OCI-LY7 (cell line): ENCODE results near the gene TSPAN19. TPM values are rescaled to one million over a fixed set of nuclear protein-coding genes. Genes with fewer than 3 reads are reported as not detected.
A peak's percentile ranks its signal among the peaks of the same experiment; 100 is the strongest.

Source experiments
- BruUV-seq: library from RNA; stranded (reverse); fragments of 400-500 nt; replicated peaks from 2 replicates; lab custom pipeline; 2021; lab: Mats Ljungman, UMichigan
- CTCF ChIA-PET: fragments of 300-600 bp; sonication (Branson Sonifier 250); formaldehyde crosslinking; loops from one replicate; lab custom pipeline; 2022; ENCODE audit warnings: antibody characterized with exemption; ENCODE audit not compliant: unreplicated experiment; lab: Charles Lee
- POLR2A ChIA-PET: fragments of 300-600 bp; sonication (Branson Sonifier 250); formaldehyde crosslinking; loops from one replicate; lab custom pipeline; 2022; ENCODE audit warnings: antibody characterized with exemption; lab: Charles Lee
- DNase-seq: peaks from one replicate; pipeline ENCODE4 v3.0.0-alpha.2; 2015; ENCODE audit warnings: low spot score
- H2AFZ ChIP-seq: fragments of 200-600 bp; sonication (generic), shearing (Covaris generic); 2 replicates; pipeline ENCODE4 v1.6.1; 2014; ENCODE audit warnings: mild to moderate bottlenecking, antibody characterized with exemption, low read length, moderate library complexity
- H3K27ac ChIP-seq: fragments of 200-600 bp; sonication (generic); 2 replicates; pipeline ENCODE4 v1.5.1; 2014; ENCODE audit warnings: mixed run types, low read depth, mild to moderate bottlenecking, moderate library complexity, low read length, inconsistent platforms; ENCODE audit not compliant: poor library complexity, severe bottlenecking
- H3K36me3 ChIP-seq: fragments of 200-600 bp; sonication (generic); 2 replicates; pipeline ENCODE4 v1.6.1; 2014; ENCODE audit warnings: mild to moderate bottlenecking, antibody characterized with exemption, low read length, moderate library complexity, mixed read lengths; ENCODE audit not compliant: insufficient read depth
- H3K4me1 ChIP-seq: fragments of 200-600 bp; sonication (generic); 2 replicates; pipeline ENCODE4 v1.5.1; 2014; ENCODE audit warnings: mild to moderate bottlenecking, low read length; ENCODE audit not compliant: insufficient read depth, poor library complexity, severe bottlenecking
- H3K4me2 ChIP-seq: fragments of 200-600 bp; sonication (generic); 2 replicates; pipeline ENCODE4 v1.6.1; 2014; ENCODE audit warnings: mild to moderate bottlenecking, low read length
- H3K4me3 ChIP-seq: fragments of 200-600 bp; sonication (generic); 2 replicates; pipeline ENCODE4 v1.5.1; 2014; ENCODE audit warnings: mild to moderate bottlenecking, low read depth, low read length; ENCODE audit not compliant: poor library complexity, severe bottlenecking
- H3K79me2 ChIP-seq: fragments of 200-600 bp; sonication (generic); 2 replicates; pipeline ENCODE4 v1.6.1; 2016; ENCODE audit warnings: low read depth, mild to moderate bottlenecking, low read length, moderate library complexity, mixed read lengths; ENCODE audit not compliant: insufficient read depth
- H3K9me2 ChIP-seq: fragments of 200-600 bp; sonication (generic); 2 replicates; pipeline ENCODE4 v1.6.1; 2016; ENCODE audit warnings: mild to moderate bottlenecking, low read length, mixed read lengths; ENCODE audit not compliant: insufficient read depth
- H3K9me3 ChIP-seq: fragments of 200-600 bp; sonication (generic); 2 replicates; pipeline ENCODE4 v1.6.1; 2014; ENCODE audit warnings: mild to moderate bottlenecking, mixed run types, low read length, mixed read lengths
- H4K20me1 ChIP-seq: fragments of 200-600 bp; sonication (generic); 2 replicates; pipeline ENCODE4 v1.6.1; 2014; ENCODE audit warnings: mild to moderate bottlenecking, antibody characterized with exemption, low read length, moderate library complexity, mixed read lengths; ENCODE audit not compliant: insufficient read depth
- EZH2phosphoT487 ChIP-seq: fragments of 200-600 bp; sonication (generic); IDR thresholded peaks from 2 replicates; pipeline ENCODE4 v1.6.1; 2018; ENCODE audit warnings: low read depth, borderline replicate concordance, mild to moderate bottlenecking, mixed run types, antibody characterized with exemption, low read length, moderate library complexity, mixed read lengths
- intact Hi-C: fragments of 100-400 bp; cut with micrococcal nuclease; formaldehyde crosslinking; loops from one replicate; pipeline ENCODE4 v1.10.0; 2022; ENCODE audit not compliant: unreplicated experiment
- total RNA-seq, 2 experiments: library from RNA; depleted of rRNA in 1 of 2; stranded (reverse); fragments of >200 nt in 1 of 2; shearing (Covaris generic) in 1 of 2; gene quantifications; 2 replicates each; pipeline ENCODE4 v1.2.3, GENCODE V29; 2014 to 2022
- TF ChIP-seq, protein P1 (sequence below): fragments of 200-600 bp; sonication (generic); conservative IDR thresholded peaks from 2 replicates; pipeline ENCODE4 v1.5.1; 2014; ENCODE audit warnings: mild to moderate bottlenecking, antibody characterized with exemption, low read length, moderate library complexity, mixed read lengths

The TSPAN19 gene
- total RNA-seq, 2 experiments from 2014 or later, result not detected

DNA sequence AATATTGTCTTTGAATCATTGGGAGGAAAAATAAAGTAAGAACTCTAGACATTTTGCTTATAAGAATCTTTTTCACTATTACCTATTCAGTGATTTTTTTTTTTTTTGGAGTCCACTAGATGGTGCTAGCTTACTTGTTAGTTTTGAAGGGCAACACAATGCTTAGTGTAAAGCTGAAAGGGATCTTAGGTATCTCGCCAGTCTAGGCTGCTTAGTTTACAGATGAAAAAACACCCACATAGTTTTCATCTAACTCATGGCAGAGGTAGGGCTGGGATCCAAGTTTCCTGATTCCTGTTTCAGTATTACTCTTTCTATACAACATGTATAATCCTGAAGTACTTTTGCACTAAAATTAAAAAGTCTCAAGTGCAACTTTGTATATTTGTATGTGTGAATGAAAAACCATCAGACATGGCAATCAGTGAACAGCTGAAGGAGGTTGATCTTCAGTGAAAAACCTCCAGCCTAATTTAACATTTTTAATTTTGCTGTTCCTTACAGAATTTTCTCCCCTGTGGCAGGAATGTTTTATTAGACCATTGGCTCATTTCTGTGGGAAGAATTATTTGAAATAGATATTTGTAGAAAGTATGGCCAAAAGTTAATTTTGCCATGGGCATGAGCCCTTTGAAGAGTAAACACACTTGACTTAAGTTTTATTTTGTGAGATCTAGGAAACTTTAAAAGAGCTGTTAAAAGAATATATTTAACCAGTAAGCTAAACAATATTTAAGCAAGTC lies 40.8 kb upstream of the TSPAN19 start:
- H4K20me1 ChIP-seq, result no peaks in the 10 kb centered on the region
- no peak overlapping the region for H3K4me2 ChIP-seq
- H3K4me1 ChIP-seq, result no peaks in the 10 kb centered on the region
- H3K79me2 ChIP-seq, result no peaks in the 10 kb centered on the region
- no peaks in the 10 kb centered on the region for H3K9me3 ChIP-seq
- BruUV-seq, result no TSS peak
- ChIA-PET CTCF (no interaction called here), POLR2A (interaction anchor here (1.0 kb wide), 1 partner anchor 102 kb away, joined by 4 read pairs; no protein-coding TSS in a partner anchor)
- no peak overlapping the region for H3K27ac ChIP-seq
- H3K9me2 ChIP-seq, result no peaks in the 10 kb centered on the region
- no peak overlapping the region for H3K4me3 ChIP-seq
- peak; percentile 45 for DNase-seq
- H2AFZ ChIP-seq, result peak overlapping the region; percentile 21; the same call in 1 of the 2 replicates
- H3K36me3 ChIP-seq, result no peaks in the 10 kb centered on the region
- intact Hi-C loops, result loop anchor here (5.0 to 10.0 kb wide), 2 partner anchors 348 to 370 kb away; no protein-coding TSS in a partner anchor
- TF ChIP-seq, protein P1, sequence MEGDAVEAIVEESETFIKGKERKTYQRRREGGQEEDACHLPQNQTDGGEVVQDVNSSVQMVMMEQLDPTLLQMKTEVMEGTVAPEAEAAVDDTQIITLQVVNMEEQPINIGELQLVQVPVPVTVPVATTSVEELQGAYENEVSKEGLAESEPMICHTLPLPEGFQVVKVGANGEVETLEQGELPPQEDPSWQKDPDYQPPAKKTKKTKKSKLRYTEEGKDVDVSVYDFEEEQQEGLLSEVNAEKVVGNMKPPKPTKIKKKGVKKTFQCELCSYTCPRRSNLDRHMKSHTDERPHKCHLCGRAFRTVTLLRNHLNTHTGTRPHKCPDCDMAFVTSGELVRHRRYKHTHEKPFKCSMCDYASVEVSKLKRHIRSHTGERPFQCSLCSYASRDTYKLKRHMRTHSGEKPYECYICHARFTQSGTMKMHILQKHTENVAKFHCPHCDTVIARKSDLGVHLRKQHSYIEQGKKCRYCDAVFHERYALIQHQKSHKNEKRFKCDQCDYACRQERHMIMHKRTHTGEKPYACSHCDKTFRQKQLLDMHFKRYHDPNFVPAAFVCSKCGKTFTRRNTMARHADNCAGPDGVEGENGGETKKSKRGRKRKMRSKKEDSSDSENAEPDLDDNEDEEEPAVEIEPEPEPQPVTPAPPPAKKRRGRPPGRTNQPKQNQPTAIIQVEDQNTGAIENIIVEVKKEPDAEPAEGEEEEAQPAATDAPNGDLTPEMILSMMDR, result peak; percentile 80
- TF ChIP-seq EZH2phosphoT487, result no peak

DNA sequence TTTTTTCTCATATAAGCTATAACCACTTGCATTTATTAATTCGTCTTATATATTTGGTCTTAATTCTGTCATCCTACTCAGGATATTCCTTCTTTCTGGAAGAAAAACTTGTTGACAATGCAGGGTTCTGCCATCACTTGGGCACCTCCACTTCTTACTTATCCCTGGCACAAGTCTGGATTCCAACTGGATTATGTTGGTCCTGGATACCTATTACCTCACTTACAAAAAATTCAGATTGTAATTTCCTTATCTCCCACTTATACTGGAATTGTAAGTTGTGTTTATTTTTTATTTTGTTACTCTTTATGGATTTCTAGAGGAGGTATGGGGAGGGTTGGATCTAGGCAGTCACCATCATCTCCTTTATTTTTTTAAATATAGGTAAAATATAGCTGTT lies 36.7 kb upstream of the TSPAN19 start:
- Histone ChIP-seq H3K27ac (no peak overlapping the region), H2AFZ (no peak overlapping the region), H3K4me1 (no peaks in the 10 kb centered on the region), H3K9me2 (no peaks in the 10 kb centered on the region), H3K4me3 (no peak overlapping the region), H3K4me2 (no peak overlapping the region), H3K79me2 (no peaks in the 10 kb centered on the region), H3K36me3 (no peaks in the 10 kb centered on the region), H4K20me1 (no peaks in the 10 kb centered on the region), H3K9me3 (no peaks in the 10 kb centered on the region)
- POLR2A ChIA-PET, result no interaction called here
- TF ChIP-seq, protein P1, result no peak
- TF ChIP-seq EZH2phosphoT487, result no peak
- no TSS peak for BruUV-seq
- DNase-seq, result no peak
- intact Hi-C loops, result loop anchor here (10.0 kb wide), 1 partner anchor 352 kb away; no protein-coding TSS in a partner anchor
- CTCF ChIA-PET, result no interaction called here
